ENCODE data around the gene SPATA12.

DNA sequence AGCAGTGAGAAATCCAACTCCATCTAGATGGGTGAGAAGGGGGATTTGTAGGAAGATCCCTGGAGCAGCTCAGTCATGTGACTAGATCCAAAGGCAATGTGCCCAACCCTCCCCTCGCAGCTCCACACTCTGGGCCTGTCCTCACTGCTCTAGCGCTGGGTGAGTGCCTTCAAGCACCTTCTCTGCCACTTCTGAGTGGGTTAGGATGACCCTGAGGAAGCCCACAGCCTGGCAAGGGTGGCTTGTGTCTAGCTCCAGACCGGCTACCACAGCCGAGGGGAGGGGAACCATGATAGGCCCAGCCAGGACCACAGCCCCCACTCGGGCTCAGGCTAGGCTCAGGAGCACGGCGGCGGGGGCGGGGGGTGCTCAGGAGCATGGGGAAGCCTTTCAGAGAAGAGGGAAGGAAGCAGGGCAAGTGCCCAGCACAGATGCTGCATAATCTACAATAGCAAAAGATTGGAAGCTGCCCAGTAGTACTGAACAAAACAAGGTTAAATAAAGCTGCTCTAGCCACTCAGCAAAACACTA, 1.7 kb downstream of the SPATA12 start:
- TF ChIP-seq, protein P1, sequence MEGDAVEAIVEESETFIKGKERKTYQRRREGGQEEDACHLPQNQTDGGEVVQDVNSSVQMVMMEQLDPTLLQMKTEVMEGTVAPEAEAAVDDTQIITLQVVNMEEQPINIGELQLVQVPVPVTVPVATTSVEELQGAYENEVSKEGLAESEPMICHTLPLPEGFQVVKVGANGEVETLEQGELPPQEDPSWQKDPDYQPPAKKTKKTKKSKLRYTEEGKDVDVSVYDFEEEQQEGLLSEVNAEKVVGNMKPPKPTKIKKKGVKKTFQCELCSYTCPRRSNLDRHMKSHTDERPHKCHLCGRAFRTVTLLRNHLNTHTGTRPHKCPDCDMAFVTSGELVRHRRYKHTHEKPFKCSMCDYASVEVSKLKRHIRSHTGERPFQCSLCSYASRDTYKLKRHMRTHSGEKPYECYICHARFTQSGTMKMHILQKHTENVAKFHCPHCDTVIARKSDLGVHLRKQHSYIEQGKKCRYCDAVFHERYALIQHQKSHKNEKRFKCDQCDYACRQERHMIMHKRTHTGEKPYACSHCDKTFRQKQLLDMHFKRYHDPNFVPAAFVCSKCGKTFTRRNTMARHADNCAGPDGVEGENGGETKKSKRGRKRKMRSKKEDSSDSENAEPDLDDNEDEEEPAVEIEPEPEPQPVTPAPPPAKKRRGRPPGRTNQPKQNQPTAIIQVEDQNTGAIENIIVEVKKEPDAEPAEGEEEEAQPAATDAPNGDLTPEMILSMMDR (IDR thresholded peaks at IDR 0.05; ENCODE audit: control extremely low read depth in 1 of 3, insufficient read depth in 1 of 3, low read depth in 1 of 3, low read length in 3 of 3) = no peak
- TF ChIP-seq POLR2A (IDR thresholded peaks at IDR 0.05; ENCODE audit: control extremely low read depth in 1 of 2, low read depth in 2 of 2, low read length in 2 of 2) = no peak
- TF ChIP-seq, protein P2, sequence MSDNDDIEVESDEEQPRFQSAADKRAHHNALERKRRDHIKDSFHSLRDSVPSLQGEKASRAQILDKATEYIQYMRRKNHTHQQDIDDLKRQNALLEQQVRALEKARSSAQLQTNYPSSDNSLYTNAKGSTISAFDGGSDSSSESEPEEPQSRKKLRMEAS (IDR thresholded peaks at IDR 0.05) = no peak; the same call in 1 of the 2 replicates
- TF ChIP-seq SP2 (IDR thresholded peaks at IDR 0.05; ENCODE audit: low read length) = no peak
- TF ChIP-seq EZH2 (IDR thresholded peaks at IDR 0.05; ENCODE audit: low read depth, low read length, severe bottlenecking) = no peak
